Measurements from ENCODE around the gene WDR41.
"Not testable (repeated sequence)": the region's sequence is repeated elsewhere in the genome, so short reads cannot be mapped to it uniquely, and the experiment has no call there.

WDR41 gene

DNA sequence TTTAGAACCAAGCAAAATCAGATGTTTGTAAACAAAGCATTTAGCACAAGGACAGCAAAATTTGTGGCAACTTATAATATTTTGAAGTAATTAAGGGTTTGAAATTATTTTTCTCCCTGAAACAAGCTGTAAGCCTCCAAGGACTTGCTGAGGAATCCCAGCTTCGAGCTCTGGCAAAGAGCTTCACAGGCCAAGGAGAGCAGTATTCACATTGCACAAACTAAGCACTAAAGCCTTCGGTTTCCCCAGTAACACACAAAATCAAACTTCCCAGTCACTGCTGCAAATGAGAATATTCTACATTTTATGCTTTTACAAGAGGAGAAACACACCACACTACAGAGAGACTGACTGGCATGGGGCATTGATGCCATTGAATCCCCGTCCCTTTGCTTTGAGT, 101.9 kb downstream of the WDR41 start:
- H3K4me3 ChIP-seq (ENCODE audit: low read depth, low read length), result no peak overlapping the region
- DNase-seq (ENCODE audit: low read depth), result no peak
- TF ChIP-seq, protein P1, sequence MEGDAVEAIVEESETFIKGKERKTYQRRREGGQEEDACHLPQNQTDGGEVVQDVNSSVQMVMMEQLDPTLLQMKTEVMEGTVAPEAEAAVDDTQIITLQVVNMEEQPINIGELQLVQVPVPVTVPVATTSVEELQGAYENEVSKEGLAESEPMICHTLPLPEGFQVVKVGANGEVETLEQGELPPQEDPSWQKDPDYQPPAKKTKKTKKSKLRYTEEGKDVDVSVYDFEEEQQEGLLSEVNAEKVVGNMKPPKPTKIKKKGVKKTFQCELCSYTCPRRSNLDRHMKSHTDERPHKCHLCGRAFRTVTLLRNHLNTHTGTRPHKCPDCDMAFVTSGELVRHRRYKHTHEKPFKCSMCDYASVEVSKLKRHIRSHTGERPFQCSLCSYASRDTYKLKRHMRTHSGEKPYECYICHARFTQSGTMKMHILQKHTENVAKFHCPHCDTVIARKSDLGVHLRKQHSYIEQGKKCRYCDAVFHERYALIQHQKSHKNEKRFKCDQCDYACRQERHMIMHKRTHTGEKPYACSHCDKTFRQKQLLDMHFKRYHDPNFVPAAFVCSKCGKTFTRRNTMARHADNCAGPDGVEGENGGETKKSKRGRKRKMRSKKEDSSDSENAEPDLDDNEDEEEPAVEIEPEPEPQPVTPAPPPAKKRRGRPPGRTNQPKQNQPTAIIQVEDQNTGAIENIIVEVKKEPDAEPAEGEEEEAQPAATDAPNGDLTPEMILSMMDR (IDR thresholded peaks at IDR 0.05; ENCODE audit: low read depth, low read length), result no peak
- TF ChIP-seq POLR2A (IDR thresholded peaks at IDR 0.05; ENCODE audit: extremely low read depth, insufficient read length) (no peak), MYC (IDR thresholded peaks at IDR 0.05; ENCODE audit: low read depth, low read length) (no peak)
- TF ChIP-seq, protein P2, sequence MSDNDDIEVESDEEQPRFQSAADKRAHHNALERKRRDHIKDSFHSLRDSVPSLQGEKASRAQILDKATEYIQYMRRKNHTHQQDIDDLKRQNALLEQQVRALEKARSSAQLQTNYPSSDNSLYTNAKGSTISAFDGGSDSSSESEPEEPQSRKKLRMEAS (IDR thresholded peaks at IDR 0.05; ENCODE audit: low read depth, low read length), result no peak

DNA sequence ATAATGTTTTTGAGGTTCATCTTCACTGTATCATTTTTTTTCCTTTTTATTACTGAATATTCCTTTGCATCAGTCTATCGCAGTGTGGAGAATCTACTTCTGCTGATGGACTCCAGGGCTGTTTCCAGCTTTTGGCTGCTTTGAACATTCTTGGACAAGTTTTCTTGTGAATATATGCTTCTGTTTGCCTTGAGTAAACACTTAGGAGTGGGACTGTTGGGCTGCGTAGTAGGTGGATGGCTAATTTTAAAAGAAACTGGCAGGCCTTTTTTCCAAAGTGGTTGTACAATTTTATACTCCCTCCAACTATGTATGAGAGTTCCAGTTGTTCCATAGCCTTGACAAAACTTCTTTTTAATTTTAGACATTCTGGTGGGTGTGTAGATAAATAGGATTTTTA, 102.4 kb downstream of the WDR41 start:
- DNase-seq (ENCODE audit: low read depth), result no peak
- TF ChIP-seq MYC (IDR thresholded peaks at IDR 0.05; ENCODE audit: low read depth, low read length) (no peak), POLR2A (IDR thresholded peaks at IDR 0.05; ENCODE audit: extremely low read depth, insufficient read length) (no peak)
- TF ChIP-seq, protein P1 (IDR thresholded peaks at IDR 0.05; ENCODE audit: low read depth, low read length), result no peak
- TF ChIP-seq, protein P2 (IDR thresholded peaks at IDR 0.05; ENCODE audit: low read depth, low read length), result no peak
- no peak overlapping the region for H3K4me3 ChIP-seq (ENCODE audit: low read depth, low read length)

DNA sequence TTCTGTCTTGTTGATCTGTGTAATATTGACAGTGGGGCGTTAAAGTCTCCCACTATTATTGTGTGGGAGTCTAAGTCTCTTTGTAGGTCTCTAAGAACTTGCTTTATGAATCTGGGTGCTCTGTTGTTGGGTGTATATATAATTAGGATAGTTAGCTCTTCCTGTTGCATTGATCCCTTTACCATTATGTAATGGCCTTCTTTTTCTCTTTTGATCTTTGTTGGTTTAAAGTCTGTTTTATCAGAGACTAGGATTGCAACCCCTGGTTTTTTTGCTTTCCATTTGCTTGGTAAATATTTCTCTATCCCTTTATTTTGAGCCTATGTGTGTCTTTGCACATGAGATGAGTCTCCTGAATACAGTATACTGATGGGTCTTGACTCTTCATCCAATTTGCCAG, 105.8 kb downstream of the WDR41 start:
- not testable (repeated sequence) for H3K4me3 ChIP-seq (ENCODE audit: low read depth, low read length); DNase-seq (ENCODE audit: low read depth)

DNA sequence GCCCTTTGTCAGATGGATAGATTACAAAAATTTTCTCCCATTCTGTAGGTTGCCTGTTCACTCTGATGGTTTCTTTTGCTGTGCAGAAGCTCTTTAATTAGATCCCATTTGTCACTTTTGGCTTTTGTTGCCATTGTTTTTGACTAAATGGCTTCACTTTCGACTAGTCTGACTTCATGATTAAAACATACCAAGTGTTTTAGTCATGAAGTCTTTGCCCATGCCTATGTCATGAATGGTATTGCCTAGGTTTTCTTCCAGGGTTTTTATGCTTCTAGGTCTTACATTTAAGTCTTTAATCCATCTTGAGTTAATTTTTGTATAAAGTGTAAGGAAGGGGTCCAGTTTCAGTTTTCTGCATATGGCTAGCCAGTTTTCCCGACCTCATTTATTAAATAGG, 108.8 kb downstream of the WDR41 start:
- not testable (repeated sequence) for H3K4me3 ChIP-seq (ENCODE audit: low read depth, low read length); DNase-seq (ENCODE audit: low read depth)
